Astrocyte (in vitro differentiated cells and primary cell): ENCODE results near the gene ZNF584.

Experiments used
- CTCF ChIP-seq: IDR thresholded peaks from 2 replicates; pipeline ENCODE4 v1.5.1; 2011; ENCODE audit warnings: low read depth, mild to moderate bottlenecking, inconsistent platforms, low read length, moderate library complexity; ENCODE audit not compliant: insufficient read depth
- EZH2 ChIP-seq: IDR thresholded peaks from 2 replicates; pipeline ENCODE4 v1.6.1; 2012; ENCODE audit warnings: mild to moderate bottlenecking, low read length, inconsistent platforms; ENCODE audit not compliant: insufficient read depth

- TF ChIP-seq CTCF (no peak), EZH2 (no peak)
Observed at GRCh38 chr19:58368561-58369360, 39.7 kb upstream of the ZNF584 start.
